ENCODE results near the gene RNFT2.

Gene RNFT2

GRCh38 chr12:116737774-116738657 is at the start of gene RNFT2, which contains the start of gene SPRING1:
TSS of gene RNFT2 (plus strand) at chr12:116738315. CDS start at chr12:116740498, 2,183 bp downstream.
TSS of gene SPRING1 (minus strand) at chr12:116738069. CDS start at chr12:116737900, 169 bp downstream.
- DNase-seq (ENCODE audit: low read depth), result peak; percentile 99

- no peak for DNase-seq (ENCODE audit: low read depth)
These were observed 48.6 kb upstream of the RNFT2 start for GRCh38 chr12:116689521-116689920.

- DNase-seq (ENCODE audit: low read depth), result no peak
These were observed 48.0 kb upstream of the RNFT2 start for GRCh38 chr12:116689979-116690744.

- DNase-seq (ENCODE audit: low read depth), result no peak
These were observed 46.9 kb upstream of the RNFT2 start for GRCh38 chr12:116691205-116691604.

GRCh38 chr12:116691636-116692035 is 46.5 kb upstream of the RNFT2 start:
- no peak for DNase-seq (ENCODE audit: low read depth)

GRCh38 chr12:116692605-116693004 is 45.5 kb upstream of the RNFT2 start:
- DNase-seq (ENCODE audit: low read depth), result no peak

GRCh38 chr12:116693286-116694227 is 44.6 kb upstream of the RNFT2 start:
- no peak for DNase-seq (ENCODE audit: low read depth)

- DNase-seq (ENCODE audit: low read depth), result no peak
These were observed 43.3 kb upstream of the RNFT2 start for GRCh38 chr12:116694653-116695463.

- no peak for DNase-seq (ENCODE audit: low read depth)
These were observed 42.7 kb upstream of the RNFT2 start for GRCh38 chr12:116695464-116695725.

GRCh38 chr12:116697305-116697704 is 40.8 kb upstream of the RNFT2 start:
- no peak for DNase-seq (ENCODE audit: low read depth)

GRCh38 chr12:116697716-116698115 is 40.4 kb upstream of the RNFT2 start:
- DNase-seq (ENCODE audit: low read depth), result no peak

GRCh38 chr12:116698116-116698515 is 40.0 kb upstream of the RNFT2 start:
- no peak for DNase-seq (ENCODE audit: low read depth)

- DNase-seq (ENCODE audit: low read depth), result no peak
These were observed 39.5 kb upstream of the RNFT2 start for GRCh38 chr12:116698554-116699075.

GRCh38 chr12:116700066-116700465 is 38.0 kb upstream of the RNFT2 start:
- DNase-seq (ENCODE audit: low read depth), result no peak

GRCh38 chr12:116701432-116701831 is 36.7 kb upstream of the RNFT2 start:
- DNase-seq (ENCODE audit: low read depth), result no peak

- DNase-seq (ENCODE audit: low read depth), result peak; percentile 25
These were observed 34.8 kb upstream of the RNFT2 start for GRCh38 chr12:116703214-116703795.

- no peak for DNase-seq (ENCODE audit: low read depth)
These were observed 30.4 kb upstream of the RNFT2 start for GRCh38 chr12:116707751-116708150.

- DNase-seq (ENCODE audit: low read depth), result peak; percentile 45
These were observed 29.0 kb upstream of the RNFT2 start for GRCh38 chr12:116708826-116709756.

GRCh38 chr12:116709768-116710167 is 28.3 kb upstream of the RNFT2 start:
- no peak for DNase-seq (ENCODE audit: low read depth)

Measured in GM04504 (cell line).